Fibroblast of mammary gland (primary cell): Measurements from ENCODE around the gene PZP.
A peak's percentile ranks its signal among the peaks of the same experiment; 100 is the strongest.
"Not testable (repeated sequence)": the region's sequence is repeated elsewhere in the genome, so short reads cannot be mapped to it uniquely, and the experiment has no call there.

Experiments used
- DNase-seq: peaks from one replicate; pipeline ENCODE4 v3.0.0-alpha.2; 2010; ENCODE audit warnings: low read depth
- H3K4me3 ChIP-seq: 2 replicates; pipeline ENCODE4 v1.5.1; 2011; ENCODE audit warnings: low read depth, mild to moderate bottlenecking, low read length, moderate library complexity; ENCODE audit not compliant: control insufficient read depth
- TF ChIP-seq, protein P1 (sequence below): conservative IDR thresholded peaks from 2 replicates; pipeline ENCODE4 v1.5.1; 2011; ENCODE audit warnings: low read depth, low read length, inconsistent platforms; ENCODE audit not compliant: control insufficient read depth, insufficient read depth

The PZP gene

GRCh38 chr12:9235519-9235918 is 27.3 kb upstream of the PZP start:
- H3K4me3 ChIP-seq = no peak overlapping the region
- TF ChIP-seq, protein P1, sequence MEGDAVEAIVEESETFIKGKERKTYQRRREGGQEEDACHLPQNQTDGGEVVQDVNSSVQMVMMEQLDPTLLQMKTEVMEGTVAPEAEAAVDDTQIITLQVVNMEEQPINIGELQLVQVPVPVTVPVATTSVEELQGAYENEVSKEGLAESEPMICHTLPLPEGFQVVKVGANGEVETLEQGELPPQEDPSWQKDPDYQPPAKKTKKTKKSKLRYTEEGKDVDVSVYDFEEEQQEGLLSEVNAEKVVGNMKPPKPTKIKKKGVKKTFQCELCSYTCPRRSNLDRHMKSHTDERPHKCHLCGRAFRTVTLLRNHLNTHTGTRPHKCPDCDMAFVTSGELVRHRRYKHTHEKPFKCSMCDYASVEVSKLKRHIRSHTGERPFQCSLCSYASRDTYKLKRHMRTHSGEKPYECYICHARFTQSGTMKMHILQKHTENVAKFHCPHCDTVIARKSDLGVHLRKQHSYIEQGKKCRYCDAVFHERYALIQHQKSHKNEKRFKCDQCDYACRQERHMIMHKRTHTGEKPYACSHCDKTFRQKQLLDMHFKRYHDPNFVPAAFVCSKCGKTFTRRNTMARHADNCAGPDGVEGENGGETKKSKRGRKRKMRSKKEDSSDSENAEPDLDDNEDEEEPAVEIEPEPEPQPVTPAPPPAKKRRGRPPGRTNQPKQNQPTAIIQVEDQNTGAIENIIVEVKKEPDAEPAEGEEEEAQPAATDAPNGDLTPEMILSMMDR = no peak
- no peak for DNase-seq

DNA sequence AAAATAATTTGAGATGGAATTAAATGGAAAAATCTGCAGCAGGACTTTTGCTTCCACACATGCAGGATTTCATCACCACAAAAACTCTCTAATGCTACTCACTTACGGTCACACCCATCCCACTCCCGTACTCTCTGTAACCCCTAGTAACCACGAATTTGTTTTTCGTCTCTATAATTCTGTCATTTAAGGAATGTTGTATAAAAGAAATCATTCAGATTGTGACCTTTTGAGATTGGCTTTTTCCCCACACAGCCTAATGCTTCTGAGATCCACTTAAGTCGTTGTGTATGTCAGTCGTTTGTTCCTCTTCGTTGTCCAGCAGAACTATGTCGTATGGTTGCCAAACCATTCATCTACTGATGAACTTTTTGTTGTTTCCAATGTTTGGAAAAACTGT is 19.8 kb upstream of the PZP start:
- no peak overlapping the region for H3K4me3 ChIP-seq
- DNase-seq = no peak
- TF ChIP-seq, protein P1 = no peak

DNA sequence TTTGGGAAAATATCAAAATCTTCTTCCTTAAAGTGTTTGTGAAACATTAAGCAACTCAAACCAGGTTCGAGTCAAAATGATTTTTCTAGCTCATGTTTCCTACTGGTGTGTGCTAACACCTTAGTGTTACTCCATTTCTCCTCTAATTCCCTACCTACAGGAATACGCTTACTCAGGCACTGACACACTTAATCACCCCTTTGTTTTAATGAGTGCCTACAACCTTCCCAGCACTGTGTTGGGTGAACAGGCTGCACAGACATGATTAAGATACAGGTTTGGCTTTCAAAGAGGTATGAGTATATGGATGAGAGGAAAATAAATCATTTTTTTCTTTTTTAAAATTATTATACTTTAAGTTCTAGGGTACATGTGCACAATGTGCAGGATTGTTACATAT is 15.6 kb upstream of the PZP start:
- no peak overlapping the region for H3K4me3 ChIP-seq
- TF ChIP-seq, protein P1 = no peak
- DNase-seq = no peak

DNA sequence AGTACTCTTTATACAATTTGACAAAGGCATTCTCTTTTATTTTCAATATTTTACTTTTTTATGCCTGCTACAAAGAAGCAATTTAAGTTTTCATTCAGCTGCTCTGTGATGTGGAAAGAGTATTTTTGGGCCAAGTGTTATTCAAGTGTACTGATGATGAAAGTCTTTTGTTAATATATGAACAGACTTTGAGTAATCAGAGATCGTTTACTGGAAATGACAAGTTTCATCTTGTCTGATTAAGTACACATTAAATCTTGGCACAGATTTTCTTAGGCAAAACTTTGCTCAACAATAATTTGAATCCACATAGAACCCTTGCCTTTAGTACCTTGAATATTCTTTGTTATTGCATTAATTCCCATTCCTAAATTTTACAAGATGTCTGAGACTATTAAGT is 13.3 kb upstream of the PZP start:
- DNase-seq = peak; percentile 32
- TF ChIP-seq, protein P1 = no peak
- no peak overlapping the region for H3K4me3 ChIP-seq

- DNase-seq, H3K4me3 ChIP-seq: not testable (repeated sequence)
These were observed 12.8 kb upstream of the PZP start for GRCh38 chr12:9221011-9221410.

DNA sequence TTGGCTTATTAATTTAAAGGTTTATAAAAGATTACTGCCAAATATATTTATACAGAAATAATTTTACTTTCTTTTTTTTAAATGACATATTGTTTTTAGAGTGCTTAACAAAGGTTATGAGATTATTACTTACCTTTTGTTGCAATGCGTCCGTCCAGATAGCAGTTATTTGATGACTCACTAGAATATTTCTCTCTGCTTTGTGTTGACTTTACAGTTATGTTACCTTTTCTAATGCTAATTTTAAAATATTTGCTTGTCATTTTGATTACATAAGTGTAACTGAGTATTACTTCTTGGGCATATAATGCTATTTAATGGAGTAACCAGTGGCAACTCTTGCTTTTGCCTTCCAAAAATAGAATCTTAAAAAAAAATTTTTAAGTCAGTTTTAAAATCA is 6.3 kb upstream of the PZP start:
- H3K4me3 ChIP-seq = no peak overlapping the region
- TF ChIP-seq, protein P1 = no peak
- no peak for DNase-seq

- DNase-seq = no peak
- no peak overlapping the region for H3K4me3 ChIP-seq
- TF ChIP-seq, protein P1 = no peak
These were observed 3.5 kb upstream of the PZP start for GRCh38 chr12:9211687-9212086.
